A673 (cell line): Measurements from ENCODE around the gene DCHS1.

Experiments
- CTCF ChIP-seq: fragments of 300-800, 200-600 bp; sonication (generic); conservative IDR thresholded peaks from 2 replicates; pipeline ENCODE4 v1.5.1; 2017; ENCODE audit warnings: low read depth, mild to moderate bottlenecking, antibody characterized with exemption, low read length, moderate library complexity, mixed read lengths
- EZH2 ChIP-seq: fragments of 200-600 bp; sonication (generic); IDR thresholded peaks from 2 replicates; pipeline ENCODE4 v1.6.1; 2017; ENCODE audit warnings: borderline replicate concordance, low read depth, mild to moderate bottlenecking, mixed read lengths, antibody characterized with exemption, low read length; ENCODE audit not compliant: poor library complexity, severe bottlenecking

GRCh38 chr11:6655790-6656583 is at the start of gene DCHS1:
- TF ChIP-seq CTCF (no peak), EZH2 (no peak)
